ENCODE measurements around the gene TTYH3. TPM values are rescaled to one million over a fixed set of nuclear protein-coding genes. Genes with fewer than 3 reads are reported as not detected.
A peak's percentile ranks its signal among the peaks of the same experiment; 100 is the strongest.

TTYH3 gene
- total and polyA plus RNA-seq, 9 of the 15 experiments (the other 6 are each of a cell fraction or from before 2014, with no cell fraction given): 0.01 to 5.5 (median 1.1) TPM

DNA sequence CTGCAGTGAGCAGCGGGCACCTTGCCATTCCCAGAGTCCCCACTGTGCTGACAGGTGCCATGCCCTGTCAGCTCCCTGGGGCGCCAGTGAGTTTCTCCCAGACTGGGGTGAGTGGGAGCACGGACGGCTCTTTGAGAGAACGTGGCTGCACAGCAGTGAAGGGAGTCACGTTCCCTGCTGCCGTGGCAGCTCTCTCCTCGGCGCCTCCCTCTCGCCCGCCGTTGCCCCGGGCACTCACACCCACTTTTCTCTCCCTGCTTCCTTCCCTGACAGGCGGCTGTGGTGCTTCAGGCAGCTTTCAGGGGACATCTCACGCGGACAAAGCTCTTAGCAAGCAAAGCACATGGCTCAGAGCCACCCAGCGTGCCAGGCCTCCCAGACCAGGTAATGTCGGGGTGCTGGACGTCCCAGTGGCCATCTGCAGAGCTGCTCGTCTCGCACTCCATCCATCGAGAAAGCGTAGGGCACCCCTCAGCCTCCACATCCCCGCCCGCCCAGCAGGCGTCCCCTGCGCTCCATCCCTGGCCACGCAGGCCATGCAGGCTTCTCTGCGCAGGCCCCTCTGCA lies 27.1 kb upstream of the TTYH3 start:
- Histone ChIP-seq H3K27ac (ENCODE audit: extremely low read depth, low read depth, low read length) (no peak overlapping the region), H3K4me1 (replicated peaks in 1 of 2; ENCODE audit: control insufficient read depth in 2 of 2, insufficient read depth in 2 of 2, low read length in 2 of 2) (peaks cover 0 to 35% of the 10 kb centered on the region in 2 experiments; a peak in 2 of 5 replicates), H3K4me2 (ENCODE audit: insufficient read depth, low read length) (no peak overlapping the region), H3K9me3 (replicated peaks; ENCODE audit: control insufficient read depth, insufficient read depth, low read depth, low read length) (no peaks in the 10 kb centered on the region), H3K9ac (ENCODE audit: insufficient read depth in 1 of 2, low read depth in 2 of 2, low read length in 2 of 2) (no peak overlapping the region; a peak in 1 of 4 replicates), H3K27me3 (ENCODE audit: control insufficient read depth in 2 of 2, insufficient read depth in 2 of 2, low read length in 2 of 2) (no peaks in the 10 kb centered on the region), H3K36me3 (ENCODE audit: control insufficient read depth, insufficient read depth, low read length) (peaks cover 5% of the 10 kb centered on the region; the same call in 1 of the 3 replicates), H3K9me1 (ENCODE audit: control insufficient read depth, insufficient read depth, low read length) (peaks cover 3% of the 10 kb centered on the region), H4K20me1 (replicated peaks; ENCODE audit: control insufficient read depth, insufficient read depth, low read length) (no peaks in the 10 kb centered on the region; the same call in none of the 2 replicates), H3K4me3 (no peak overlapping the region), H2AFZ (ENCODE audit: low read depth, low read length) (no peak overlapping the region), H3K79me2 (ENCODE audit: control insufficient read depth, insufficient read depth, low read length) (no peaks in the 10 kb centered on the region)
- FAIRE-seq (no peak), DNase-seq (ENCODE audit: extremely low read depth in 1 of 4, low spot score in 3 of 4) (no peak), ATAC-seq (no peak)
- no peak for TF ChIP-seq CBX8 (IDR thresholded peaks at IDR 0.05; ENCODE audit: borderline replicate concordance, extremely low read depth, low read depth, low read length, poor library complexity, severe bottlenecking)
- TF ChIP-seq, protein P1, sequence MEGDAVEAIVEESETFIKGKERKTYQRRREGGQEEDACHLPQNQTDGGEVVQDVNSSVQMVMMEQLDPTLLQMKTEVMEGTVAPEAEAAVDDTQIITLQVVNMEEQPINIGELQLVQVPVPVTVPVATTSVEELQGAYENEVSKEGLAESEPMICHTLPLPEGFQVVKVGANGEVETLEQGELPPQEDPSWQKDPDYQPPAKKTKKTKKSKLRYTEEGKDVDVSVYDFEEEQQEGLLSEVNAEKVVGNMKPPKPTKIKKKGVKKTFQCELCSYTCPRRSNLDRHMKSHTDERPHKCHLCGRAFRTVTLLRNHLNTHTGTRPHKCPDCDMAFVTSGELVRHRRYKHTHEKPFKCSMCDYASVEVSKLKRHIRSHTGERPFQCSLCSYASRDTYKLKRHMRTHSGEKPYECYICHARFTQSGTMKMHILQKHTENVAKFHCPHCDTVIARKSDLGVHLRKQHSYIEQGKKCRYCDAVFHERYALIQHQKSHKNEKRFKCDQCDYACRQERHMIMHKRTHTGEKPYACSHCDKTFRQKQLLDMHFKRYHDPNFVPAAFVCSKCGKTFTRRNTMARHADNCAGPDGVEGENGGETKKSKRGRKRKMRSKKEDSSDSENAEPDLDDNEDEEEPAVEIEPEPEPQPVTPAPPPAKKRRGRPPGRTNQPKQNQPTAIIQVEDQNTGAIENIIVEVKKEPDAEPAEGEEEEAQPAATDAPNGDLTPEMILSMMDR (IDR thresholded peaks at IDR 0.05 in 2 of 3, conservative IDR thresholded peaks at IDR 0.05 in 1 of 3; ENCODE audit: insufficient read depth in 2 of 3, low read depth in 1 of 3, low read length in 3 of 3): 0 out of 6 replicates have a peak, but pooled peaks of 1 of the 3 experiments have one; percentile 17
- POLR2A ChIA-PET: interaction anchor here (0.6 kb wide), 1 partner anchor 30 kb away, joined by 5 read pairs; no protein-coding TSS in a partner anchor
- in situ Hi-C loops (cut with MboI) (no loop called here), intact Hi-C loops (cut with micrococcal nuclease) (no loop called here)
- CTCF ChIA-PET (ENCODE audit: low intra/inter-chr PET ratio): no interaction called here
- WGBS (ENCODE audit: insufficient coverage, low coverage, missing lambda C conversion rate): 81% methylated on average over 10 of the region's 29 CpGs
- BruUV-seq (replicated peaks): no TSS peak
